HG02885 (cell line): ENCODE data around the gene SLC26A5.
A peak's percentile ranks its signal among the peaks of the same experiment; 100 is the strongest.
"Not testable (repeated sequence)": the region's sequence is repeated elsewhere in the genome, so short reads cannot be mapped to it uniquely, and the experiment has no call there.

ENCODE experiments used
- ATAC-seq: cut with Tn5 transposase; IDR thresholded peaks from one replicate; pipeline ENCODE4 v1.9.1; 2021; ENCODE audit warnings: mild to moderate bottlenecking; ENCODE audit not compliant: unreplicated experiment, poor library complexity

SLC26A5 gene, protein sequence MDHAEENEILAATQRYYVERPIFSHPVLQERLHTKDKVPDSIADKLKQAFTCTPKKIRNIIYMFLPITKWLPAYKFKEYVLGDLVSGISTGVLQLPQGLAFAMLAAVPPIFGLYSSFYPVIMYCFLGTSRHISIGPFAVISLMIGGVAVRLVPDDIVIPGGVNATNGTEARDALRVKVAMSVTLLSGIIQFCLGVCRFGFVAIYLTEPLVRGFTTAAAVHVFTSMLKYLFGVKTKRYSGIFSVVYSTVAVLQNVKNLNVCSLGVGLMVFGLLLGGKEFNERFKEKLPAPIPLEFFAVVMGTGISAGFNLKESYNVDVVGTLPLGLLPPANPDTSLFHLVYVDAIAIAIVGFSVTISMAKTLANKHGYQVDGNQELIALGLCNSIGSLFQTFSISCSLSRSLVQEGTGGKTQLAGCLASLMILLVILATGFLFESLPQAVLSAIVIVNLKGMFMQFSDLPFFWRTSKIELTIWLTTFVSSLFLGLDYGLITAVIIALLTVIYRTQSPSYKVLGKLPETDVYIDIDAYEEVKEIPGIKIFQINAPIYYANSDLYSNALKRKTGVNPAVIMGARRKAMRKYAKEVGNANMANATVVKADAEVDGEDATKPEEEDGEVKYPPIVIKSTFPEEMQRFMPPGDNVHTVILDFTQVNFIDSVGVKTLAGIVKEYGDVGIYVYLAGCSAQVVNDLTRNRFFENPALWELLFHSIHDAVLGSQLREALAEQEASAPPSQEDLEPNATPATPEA

GRCh38 chr7:103446049-103446520 is at the start of gene SLC26A5:
TSS of gene SLC26A5 (minus strand) at chr7:103446207. CDS start at chr7:103421514, 24,693 bp downstream.
- peak; percentile 69 for ATAC-seq

GRCh38 chr7:103487419-103487818 is 41.4 kb upstream of the SLC26A5 start:
- ATAC-seq: no peak

DNA sequence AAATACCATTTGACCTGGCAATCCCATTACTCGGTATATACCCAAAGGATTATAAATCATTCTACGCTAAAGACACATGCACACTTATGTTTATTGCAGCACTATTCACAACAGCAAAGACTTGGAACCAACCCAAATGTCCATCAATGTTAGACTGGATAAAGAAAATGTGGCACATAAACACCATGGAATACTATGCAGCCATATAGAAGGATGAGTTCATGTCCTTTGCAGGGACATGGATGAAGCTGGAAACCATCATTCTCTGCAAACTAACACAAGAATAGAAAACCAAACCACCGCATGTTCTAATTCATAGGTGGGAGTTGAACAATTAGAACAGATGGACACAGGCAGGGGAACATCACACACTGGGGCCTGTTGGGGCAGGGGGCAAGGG is 40.9 kb upstream of the SLC26A5 start:
- not testable (repeated sequence) for ATAC-seq

DNA sequence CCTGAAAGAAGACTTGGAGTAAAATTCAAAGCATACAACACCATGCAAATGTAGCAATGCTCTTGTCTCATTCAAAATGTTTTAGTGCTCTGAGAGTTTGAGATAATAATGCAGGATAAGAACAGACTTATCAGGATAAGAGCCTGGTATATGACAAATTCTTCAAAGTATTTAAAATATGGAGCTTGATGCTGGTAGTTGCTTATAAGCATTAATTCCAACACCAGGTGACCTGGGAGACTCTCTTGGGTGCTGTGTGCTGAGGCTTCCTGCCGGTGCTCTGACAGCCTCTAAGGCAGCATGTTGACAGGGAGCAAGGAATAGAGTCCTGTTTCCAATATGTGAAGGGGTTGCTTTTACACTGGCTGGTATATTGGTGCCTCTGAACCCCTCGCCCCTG is 34.8 kb upstream of the SLC26A5 start:
- no peak for ATAC-seq

GRCh38 chr7:103474956-103475355 is 28.9 kb upstream of the SLC26A5 start:
- no peak for ATAC-seq

DNA sequence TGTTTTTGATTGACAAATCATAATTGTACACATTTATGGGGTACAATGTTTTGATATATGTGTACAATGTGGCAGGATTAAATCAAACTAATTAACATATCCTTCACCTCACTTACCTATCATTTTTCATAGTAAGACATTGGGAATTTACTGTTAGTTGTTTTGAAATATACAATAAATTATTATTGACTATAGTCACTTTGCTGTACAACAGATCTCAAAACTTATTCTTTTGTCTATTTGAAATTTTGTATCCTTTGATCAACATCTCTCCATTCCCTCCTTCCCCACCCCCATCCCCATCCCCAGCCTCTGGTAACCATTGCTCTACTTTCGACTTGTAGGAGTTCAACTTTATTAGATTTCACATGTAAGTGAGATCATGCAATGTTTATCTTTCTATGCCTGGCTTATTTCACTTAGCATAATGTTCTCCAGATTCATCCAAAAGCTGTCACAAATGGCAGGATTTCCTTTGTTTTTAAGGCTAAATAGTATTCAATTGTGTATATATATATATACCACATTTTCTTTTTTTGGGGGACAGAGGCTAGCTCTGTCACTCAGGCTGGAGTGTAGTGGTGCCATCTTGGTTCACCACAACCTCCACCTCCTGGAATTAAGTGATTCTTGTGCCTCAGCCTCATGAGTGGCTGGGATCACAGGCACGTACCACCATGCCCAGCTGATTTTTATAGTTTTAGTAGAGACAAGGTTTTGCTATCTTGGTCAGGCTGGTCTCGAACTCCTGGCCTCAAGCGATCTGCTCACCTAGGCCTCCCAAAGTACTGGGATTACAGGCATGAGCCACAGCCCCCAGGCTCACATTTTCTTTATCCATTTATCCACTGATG is 23.3 kb upstream of the SLC26A5 start:
- no peak for ATAC-seq

DNA sequence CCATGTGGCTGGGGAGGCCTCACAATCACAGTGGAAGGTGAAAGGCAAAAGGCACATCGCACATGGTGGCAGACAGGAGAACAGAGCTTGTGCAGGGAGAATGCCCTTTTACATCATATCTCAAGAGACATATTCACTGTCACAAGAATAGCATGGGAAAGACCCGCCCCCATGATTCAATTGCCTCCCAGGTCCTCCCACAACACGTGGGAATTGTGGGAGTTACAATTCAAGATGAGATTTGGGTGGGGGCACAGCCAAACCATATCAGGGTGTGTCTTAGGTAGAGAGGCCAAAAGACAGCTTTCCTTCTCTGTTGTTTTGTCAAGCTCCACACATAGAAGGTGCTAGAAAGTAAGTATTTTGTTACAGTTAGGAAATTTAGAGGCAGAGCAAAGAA is 20.8 kb upstream of the SLC26A5 start:
- ATAC-seq: no peak

DNA sequence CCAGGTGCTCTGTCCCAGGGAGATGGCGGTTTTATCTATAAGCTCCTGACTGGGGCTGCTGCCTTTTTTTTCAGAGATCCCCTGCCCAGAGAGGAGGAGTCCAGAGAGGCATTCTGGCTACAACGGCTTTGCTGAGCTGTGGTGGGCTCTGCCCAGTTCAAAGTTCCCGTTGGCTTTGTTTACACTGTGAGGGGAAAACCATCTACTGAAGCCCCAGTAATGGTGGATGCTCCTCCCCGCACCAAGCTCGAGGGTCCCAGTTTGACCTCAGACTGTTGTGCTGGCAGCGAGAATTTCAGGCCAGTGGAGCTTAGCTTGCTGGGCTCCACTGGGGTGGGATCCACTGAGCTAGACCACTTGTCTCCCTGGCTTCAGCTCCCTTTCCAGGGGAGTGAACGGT is 16.4 kb upstream of the SLC26A5 start:
- no peak for ATAC-seq

GRCh38 chr7:103447073-103447960 is 1.3 kb upstream of the SLC26A5 start:
- peak; percentile 68 for ATAC-seq

DNA sequence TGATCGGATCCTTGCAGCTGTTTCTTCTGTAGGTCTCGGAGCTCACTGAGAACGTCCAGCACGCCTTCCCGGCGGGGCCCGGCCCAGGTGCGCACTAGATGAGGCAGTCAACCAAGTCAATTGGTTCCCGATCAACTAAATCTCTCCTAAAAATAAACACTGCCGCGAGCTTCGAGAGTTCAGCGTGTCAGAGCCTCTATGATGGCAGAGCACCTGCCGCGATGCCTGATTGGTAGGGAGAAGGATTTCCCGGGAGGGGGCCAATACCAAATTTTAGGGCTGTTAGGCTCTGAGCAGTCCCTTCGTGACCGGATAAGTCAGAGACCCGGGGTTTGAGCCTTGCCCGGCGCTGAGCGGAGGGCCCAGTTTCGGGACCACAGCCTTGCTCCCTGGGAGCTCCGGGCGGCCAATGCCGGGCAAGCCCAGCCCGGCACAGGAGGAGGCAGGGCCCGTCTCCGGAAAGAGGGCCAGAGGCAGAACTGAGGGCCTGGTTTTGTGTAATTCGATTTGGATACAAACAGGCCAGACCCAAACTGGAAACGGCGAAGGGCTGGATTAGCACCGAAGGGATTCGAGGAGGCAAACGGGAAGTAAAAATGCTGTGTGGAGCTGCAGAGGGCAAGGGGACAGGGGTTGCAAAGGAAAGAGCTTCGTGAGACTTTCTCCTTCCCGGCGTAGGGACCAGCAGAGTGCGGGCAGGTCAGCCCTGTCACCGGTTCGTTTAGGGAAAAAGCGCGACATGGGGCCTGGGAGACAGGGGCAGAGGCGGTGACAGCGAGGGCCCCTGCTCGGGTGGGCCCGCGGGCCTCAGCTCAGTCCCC is 569 bp downstream of the SLC26A5 start:
- ATAC-seq: peak; percentile 29

DNA sequence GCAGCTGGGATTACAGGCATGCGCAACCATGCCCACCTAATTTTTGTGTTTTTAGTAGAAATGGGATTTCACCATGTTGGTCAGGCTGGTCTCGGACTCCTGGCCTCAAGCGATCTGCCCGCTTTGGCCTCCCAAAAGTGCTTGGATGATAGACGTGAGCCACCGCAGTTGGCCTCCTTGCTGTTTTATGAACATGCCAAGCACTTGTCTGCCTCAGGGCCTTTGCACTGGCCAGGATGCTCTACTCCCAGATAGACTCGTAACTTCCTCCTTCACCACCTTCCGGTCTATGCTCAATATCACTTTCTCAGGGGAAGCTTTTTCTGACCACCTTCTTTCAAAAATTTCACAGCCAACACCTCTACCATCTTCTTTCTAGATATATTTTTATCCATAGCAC is 6.3 kb downstream of the SLC26A5 start:
- ATAC-seq: no peak

GRCh38 chr7:103437623-103438022 is 8.4 kb downstream of the SLC26A5 start:
- ATAC-seq: no peak

- peak; percentile 83 for ATAC-seq
Measured at GRCh38 chr7:103432712-103433111, 13.3 kb downstream of the SLC26A5 start.

DNA sequence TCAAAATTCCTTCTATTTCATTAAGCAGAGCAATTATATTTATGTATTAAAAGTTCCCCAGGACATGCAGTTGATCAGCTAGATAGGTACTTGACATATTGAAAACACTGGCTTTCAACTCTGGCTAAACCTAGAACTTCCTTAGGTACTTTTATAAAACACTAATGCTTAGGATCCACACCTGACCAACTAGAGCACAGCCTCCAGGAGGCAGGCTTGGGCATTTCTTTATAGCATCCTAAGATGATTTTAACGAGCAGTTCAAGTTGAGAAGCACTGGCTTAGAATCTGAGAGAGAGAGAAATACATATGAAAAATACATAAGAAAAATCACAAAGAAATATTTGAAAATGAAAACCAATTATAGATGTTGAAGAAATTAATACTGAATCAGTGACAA is 20.8 kb downstream of the SLC26A5 start:
- no peak for ATAC-seq

- ATAC-seq: no peak
Measured at GRCh38 chr7:103423467-103424179, 22.4 kb downstream of the SLC26A5 start.

DNA sequence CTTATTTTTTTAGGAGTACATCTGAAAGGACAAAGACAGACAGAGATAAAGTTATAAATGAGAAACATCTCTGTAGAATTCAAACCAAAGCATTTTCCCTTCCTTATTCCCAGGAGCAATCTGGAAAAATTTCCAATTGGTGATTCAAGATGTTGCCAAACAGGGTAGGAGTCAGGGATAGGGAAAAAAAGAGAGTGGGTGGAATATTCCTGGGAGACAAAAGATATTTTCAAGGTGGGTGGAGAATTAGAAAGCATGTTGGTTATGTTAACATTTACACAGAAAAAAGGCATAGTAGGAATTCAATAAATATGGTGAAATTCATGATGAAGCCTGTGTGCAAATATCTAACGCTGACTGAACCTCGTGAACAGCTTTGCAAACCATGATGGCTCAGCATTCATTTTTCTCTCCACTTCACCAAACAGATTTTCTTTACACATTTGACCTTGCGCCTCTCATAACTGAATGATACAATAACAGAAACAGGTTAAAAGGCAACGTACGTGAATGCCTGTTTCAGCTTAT is 25.1 kb downstream of the SLC26A5 start:
- ATAC-seq: no peak

- no peak for ATAC-seq
Measured at GRCh38 chr7:103418241-103418640, 27.8 kb downstream of the SLC26A5 start.

GRCh38 chr7:103413407-103413806 is 32.6 kb downstream of the SLC26A5 start:
- ATAC-seq: no peak
